Measurements from ENCODE around the gene SLC6A11. TPM values are rescaled to one million over a fixed set of nuclear protein-coding genes. Genes with fewer than 3 reads are reported as not detected.

Gene SLC6A11
- total RNA-seq, 1 experiment from 2014 or later = 1.5 TPM

DNA sequence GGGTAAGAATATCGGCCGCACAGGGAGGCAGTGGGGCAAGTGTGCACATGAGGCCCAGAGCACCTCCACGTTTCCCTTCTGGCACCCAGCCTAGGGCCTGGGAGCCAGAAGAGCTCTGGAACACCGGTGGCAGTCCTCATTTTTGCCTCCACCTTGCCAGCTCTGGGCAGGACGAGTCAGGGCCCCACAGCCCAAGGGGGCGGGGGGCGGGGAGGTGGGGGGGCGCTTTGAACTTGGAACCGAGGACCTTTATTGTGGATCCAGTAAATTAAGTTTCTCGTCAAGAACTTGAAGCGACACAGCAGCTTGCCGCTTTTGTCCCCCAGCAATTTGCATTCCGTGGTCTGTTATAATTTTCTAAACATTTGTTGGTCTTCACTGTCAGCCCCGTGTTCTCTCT is 66.8 kb downstream of the SLC6A11 start:
- H3K23ac ChIP-seq (ENCODE audit: insufficient read length, low read depth, low read length) = no peak overlapping the region
- no peak overlapping the region for H2BK20ac ChIP-seq (ENCODE audit: low read depth, low read length, poor library complexity, severe bottlenecking)
- no peaks in the 10 kb centered on the region for H3K23me2 ChIP-seq (ENCODE audit: insufficient read length, low read depth, low read length, poor library complexity, severe bottlenecking)
- H4K5ac ChIP-seq (ENCODE audit: insufficient read length, low read depth, low read length) = no peak overlapping the region
- no peak for DNase-seq
- H3K9ac ChIP-seq (ENCODE audit: extremely low read depth, insufficient read length, low read length) = no peak overlapping the region
- Mint-ChIP-seq H3K27me3 (ENCODE audit: low read depth) (peaks cover 85% of the 10 kb centered on the region), H3K4me1 (peaks cover 3 to 7% of the 10 kb centered on the region in 2 experiments; a peak in 1 of 4 replicates), H3K27ac (no peak overlapping the region), H3K4me3 (no peak overlapping the region), H3K9me3 (no peaks in the 10 kb centered on the region), H3K36me3 (ENCODE audit: insufficient read depth in 1 of 3, low read depth in 3 of 3) (no peaks in the 10 kb centered on the region; a peak in 1 of 7 replicates)
- H3K14ac ChIP-seq (ENCODE audit: insufficient read depth, low read length) = no peak overlapping the region
- no peaks in the 10 kb centered on the region for H3K79me1 ChIP-seq (ENCODE audit: insufficient read depth, low read depth, low read length, poor library complexity, severe bottlenecking)
- H2BK12ac ChIP-seq (ENCODE audit: insufficient read length, low read depth, low read length) = no peak overlapping the region
- H2AK5ac ChIP-seq (ENCODE audit: insufficient read length, low read length) = no peak overlapping the region
- H3K9me3 ChIP-seq (ENCODE audit: control insufficient read depth, low read depth, low read length) = no peaks in the 10 kb centered on the region
- no peaks in the 10 kb centered on the region for H4K20me1 ChIP-seq (ENCODE audit: control insufficient read depth, insufficient read depth, insufficient read length)
- no CpG with 5 or more reads among the region's 14 CpGs for WGBS (ENCODE audit: extremely low coverage, insufficient read length, low lambda C conversion rate)
- no peak overlapping the region for H2BK120ac ChIP-seq (ENCODE audit: low read depth, low read length, poor library complexity, severe bottlenecking)
- no peak overlapping the region for H2BK5ac ChIP-seq (ENCODE audit: insufficient read length, low read length)
- no peak overlapping the region for H3K56ac ChIP-seq (ENCODE audit: insufficient read length, low read depth, low read length)
- no peak overlapping the region for H3K27ac ChIP-seq (ENCODE audit: insufficient read length, low read depth, low read length)
- no peak overlapping the region for H2AFZ ChIP-seq (ENCODE audit: low read length)
- H3K4me1 ChIP-seq (ENCODE audit: insufficient read depth, low read length) = no peaks in the 10 kb centered on the region
- H2BK15ac ChIP-seq (ENCODE audit: low read depth, low read length) = no peak overlapping the region
- H3K27me3 ChIP-seq (ENCODE audit: insufficient read depth, low read length) = no peaks in the 10 kb centered on the region; the same call in 1 of the 2 replicates
- H3T11ph ChIP-seq (ENCODE audit: low read length) = no peak overlapping the region
- no peaks in the 10 kb centered on the region for H3K79me2 ChIP-seq (ENCODE audit: insufficient read depth, low read length)
- H3K4me2 ChIP-seq (ENCODE audit: insufficient read depth, insufficient read length, low read length) = no peak overlapping the region
- no peak overlapping the region for H3K4ac ChIP-seq (ENCODE audit: low read depth, low read length)
- TF ChIP-seq, protein P1, sequence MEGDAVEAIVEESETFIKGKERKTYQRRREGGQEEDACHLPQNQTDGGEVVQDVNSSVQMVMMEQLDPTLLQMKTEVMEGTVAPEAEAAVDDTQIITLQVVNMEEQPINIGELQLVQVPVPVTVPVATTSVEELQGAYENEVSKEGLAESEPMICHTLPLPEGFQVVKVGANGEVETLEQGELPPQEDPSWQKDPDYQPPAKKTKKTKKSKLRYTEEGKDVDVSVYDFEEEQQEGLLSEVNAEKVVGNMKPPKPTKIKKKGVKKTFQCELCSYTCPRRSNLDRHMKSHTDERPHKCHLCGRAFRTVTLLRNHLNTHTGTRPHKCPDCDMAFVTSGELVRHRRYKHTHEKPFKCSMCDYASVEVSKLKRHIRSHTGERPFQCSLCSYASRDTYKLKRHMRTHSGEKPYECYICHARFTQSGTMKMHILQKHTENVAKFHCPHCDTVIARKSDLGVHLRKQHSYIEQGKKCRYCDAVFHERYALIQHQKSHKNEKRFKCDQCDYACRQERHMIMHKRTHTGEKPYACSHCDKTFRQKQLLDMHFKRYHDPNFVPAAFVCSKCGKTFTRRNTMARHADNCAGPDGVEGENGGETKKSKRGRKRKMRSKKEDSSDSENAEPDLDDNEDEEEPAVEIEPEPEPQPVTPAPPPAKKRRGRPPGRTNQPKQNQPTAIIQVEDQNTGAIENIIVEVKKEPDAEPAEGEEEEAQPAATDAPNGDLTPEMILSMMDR (conservative IDR thresholded peaks at IDR 0.05) = no peak
- no peak overlapping the region for H4K91ac ChIP-seq (ENCODE audit: insufficient read length, low read depth, low read length)
- H4K8ac ChIP-seq (replicated peaks; ENCODE audit: insufficient read length, low read depth, low read length) = no peak overlapping the region
- H3K18ac ChIP-seq (ENCODE audit: insufficient read length, low read depth, low read length) = no peak overlapping the region
